ENCODE measurements around the gene EHD4. TPM values are rescaled to one million over a fixed set of nuclear protein-coding genes. Genes with fewer than 3 reads are reported as not detected.

EHD4 gene
- polyA plus RNA-seq, 1 of the 3 experiments (the other 2 are of a cell fraction) = 17.5 TPM

DNA sequence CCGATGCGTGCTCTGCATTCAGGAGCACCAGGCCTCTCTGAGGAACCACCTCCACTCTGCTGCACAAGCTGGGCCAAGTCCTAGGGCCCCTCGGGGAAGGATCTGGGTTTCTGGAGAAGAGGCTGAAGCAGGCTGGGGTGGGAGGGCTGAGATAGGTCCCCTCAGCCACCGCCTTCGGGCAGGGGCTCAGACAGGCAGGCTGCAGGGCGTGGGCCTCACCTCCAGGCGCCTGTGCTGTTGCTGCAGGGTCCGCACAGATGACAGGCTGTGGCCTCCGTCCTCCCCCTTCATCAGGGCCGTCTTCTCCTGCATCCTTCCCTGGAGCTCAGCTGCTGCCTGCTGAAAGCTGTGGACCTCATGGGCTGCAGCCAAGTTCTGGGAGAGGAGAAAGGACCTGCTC lies 118.5 kb downstream of the EHD4 start (continued):
- TF ChIP-seq POLR2AphosphoS5 (IDR thresholded peaks at IDR 0.05; ENCODE audit: low read depth, low read length) (no peak), JUND (IDR thresholded peaks at IDR 0.05) (no peak), CHD2 (IDR thresholded peaks at IDR 0.05; ENCODE audit: low read length, partially characterized antibody) (no peak), TAF1 (IDR thresholded peaks at IDR 0.05; ENCODE audit: borderline replicate concordance, low read depth, low read length) (no peak), MXI1 (IDR thresholded peaks at IDR 0.05; ENCODE audit: low read depth, low read length) (no peak), EZH2phosphoT487 (IDR thresholded peaks at IDR 0.05; ENCODE audit: borderline replicate concordance, low read depth) (no peak)
- TF ChIP-seq, protein P1, sequence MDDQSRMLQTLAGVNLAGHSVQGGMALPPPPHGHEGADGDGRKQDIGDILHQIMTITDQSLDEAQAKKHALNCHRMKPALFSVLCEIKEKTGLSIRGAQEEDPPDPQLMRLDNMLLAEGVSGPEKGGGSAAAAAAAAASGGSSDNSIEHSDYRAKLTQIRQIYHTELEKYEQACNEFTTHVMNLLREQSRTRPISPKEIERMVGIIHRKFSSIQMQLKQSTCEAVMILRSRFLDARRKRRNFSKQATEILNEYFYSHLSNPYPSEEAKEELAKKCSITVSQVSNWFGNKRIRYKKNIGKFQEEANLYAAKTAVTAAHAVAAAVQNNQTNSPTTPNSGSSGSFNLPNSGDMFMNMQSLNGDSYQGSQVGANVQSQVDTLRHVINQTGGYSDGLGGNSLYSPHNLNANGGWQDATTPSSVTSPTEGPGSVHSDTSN (IDR thresholded peaks at IDR 0.05) = no peak
- TF ChIP-seq, protein P2, sequence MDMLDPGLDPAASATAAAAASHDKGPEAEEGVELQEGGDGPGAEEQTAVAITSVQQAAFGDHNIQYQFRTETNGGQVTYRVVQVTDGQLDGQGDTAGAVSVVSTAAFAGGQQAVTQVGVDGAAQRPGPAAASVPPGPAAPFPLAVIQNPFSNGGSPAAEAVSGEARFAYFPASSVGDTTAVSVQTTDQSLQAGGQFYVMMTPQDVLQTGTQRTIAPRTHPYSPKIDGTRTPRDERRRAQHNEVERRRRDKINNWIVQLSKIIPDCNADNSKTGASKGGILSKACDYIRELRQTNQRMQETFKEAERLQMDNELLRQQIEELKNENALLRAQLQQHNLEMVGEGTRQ (IDR thresholded peaks at IDR 0.05; ENCODE audit: borderline replicate concordance, low read depth, low read length) = no peak

DNA sequence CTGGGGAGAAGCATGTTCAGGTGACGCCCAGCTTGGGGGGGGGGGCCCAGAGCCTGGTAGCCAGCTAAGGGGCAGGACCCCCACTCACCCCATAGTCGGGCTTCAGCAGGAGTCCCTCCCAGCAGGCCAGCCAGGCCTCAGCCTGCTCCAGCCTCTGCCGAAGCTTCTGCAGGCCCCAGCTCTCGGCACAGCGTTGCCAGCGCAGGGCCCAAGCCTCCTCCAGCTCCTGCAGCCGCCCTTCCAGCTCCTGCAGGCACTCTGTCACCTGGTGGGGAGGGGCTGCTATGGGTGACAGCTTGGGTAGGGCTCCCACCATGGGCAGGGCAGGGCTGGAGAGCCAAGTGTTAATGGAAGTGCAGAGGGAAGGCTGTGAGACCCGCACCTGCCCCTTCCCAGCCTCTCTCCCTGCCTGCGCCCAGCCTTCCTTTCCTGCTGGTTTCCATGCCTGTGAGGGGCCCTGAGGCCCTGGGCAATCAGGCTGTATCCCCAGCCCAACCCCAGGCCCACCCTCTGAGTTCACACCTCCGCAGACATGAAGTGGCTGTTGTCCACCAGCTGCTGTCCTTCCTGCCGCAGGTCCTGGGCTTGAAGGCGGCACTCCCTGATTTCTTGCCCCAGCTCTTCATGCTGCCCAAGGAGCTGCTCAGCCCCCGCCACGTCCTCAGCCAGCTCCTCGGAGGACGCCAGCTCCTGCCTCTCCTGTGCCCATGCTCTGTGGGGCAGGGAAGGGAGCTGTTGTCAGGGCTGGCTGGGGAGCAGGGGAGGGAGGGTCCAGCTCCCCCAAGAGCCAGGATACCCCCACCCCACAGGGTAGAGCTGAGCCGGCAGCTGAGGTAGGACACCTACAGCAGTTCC lies 119.4 kb downstream of the EHD4 start:
- CTCF ChIA-PET = interaction anchor here (1.1 kb wide), 2 partner anchors 13 to 249 kb away, joined by 4 read pairs; no protein-coding TSS in a partner anchor
- TF ChIP-seq SMC3 (IDR thresholded peaks at IDR 0.05; ENCODE audit: low read depth, low read length) (no peak), YY1 (IDR thresholded peaks at IDR 0.05; ENCODE audit: low read depth) (no peak)
- WGBS (ENCODE audit: low lambda C conversion rate) = 94% methylated on average over 9 of the region's 17 CpGs

DNA sequence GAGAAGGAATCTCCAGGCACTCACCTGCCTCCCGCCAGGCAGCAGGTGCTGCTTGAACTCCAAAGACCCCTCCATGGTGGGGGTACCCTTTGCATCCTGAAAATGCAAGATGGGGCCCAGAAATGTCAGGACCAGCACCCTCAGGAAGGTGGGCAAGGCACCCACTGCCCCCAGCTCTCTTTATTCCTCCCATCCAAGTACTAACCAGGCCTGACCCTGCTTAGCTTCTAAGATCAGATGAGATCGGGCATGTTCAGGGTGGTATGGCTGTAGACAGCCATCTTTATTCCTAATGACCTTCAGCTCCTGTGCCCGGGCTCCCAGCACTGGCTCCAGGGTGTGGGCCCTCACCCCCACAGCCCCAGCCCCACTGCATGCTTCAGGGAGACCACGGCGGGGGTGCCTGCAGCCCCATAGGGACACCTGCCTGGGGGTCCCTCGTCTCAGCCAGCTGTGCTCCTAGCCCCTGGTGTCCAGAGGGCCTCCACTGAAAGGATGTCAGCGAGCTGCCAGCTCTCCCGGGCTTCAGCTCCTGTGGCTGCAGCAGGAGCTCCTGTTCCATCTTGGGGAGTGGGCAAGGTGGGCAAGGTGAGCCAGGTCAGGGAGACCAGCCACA lies 120.5 kb downstream of the EHD4 start:
- DNase-seq = no peak
- no peaks in the 10 kb centered on the region for H3K9me3 ChIP-seq
- H3K27ac ChIP-seq (ENCODE audit: low read depth in 2 of 2, low read length in 1 of 2) = no peak overlapping the region
- no peaks in the 10 kb centered on the region for H3K79me2 ChIP-seq (ENCODE audit: insufficient read depth)
- H3K36me3 ChIP-seq (replicated peaks in 1 of 2; ENCODE audit: control insufficient read depth in 1 of 2, insufficient read depth in 2 of 2, low read length in 1 of 2) = peaks cover 0 to 8% of the 10 kb centered on the region in 2 experiments
- POLR2A ChIA-PET = interaction anchor here (1.2 kb wide), 1 partner anchor 43 kb away, joined by 3 read pairs; no protein-coding TSS in a partner anchor
- peaks cover 0 to 19% of the 10 kb centered on the region in 2 experiments; a peak in 1 of 4 replicates for H3K4me1 ChIP-seq (ENCODE audit: control insufficient read depth in 1 of 2, insufficient read depth in 2 of 2, low read depth in 1 of 2, low read length in 1 of 2)
- H3K4me2 ChIP-seq = no peak overlapping the region
- TF ChIP-seq TAF1 (IDR thresholded peaks at IDR 0.05; ENCODE audit: borderline replicate concordance, low read depth, low read length) (no peak), SIN3A (IDR thresholded peaks at IDR 0.05; ENCODE audit: borderline replicate concordance, low read depth, low read length) (no peak), NFIC (IDR thresholded peaks at IDR 0.05; ENCODE audit: borderline replicate concordance) (no peak)
- no peaks in the 10 kb centered on the region for H3K27me3 ChIP-seq (ENCODE audit: insufficient read depth)
- H3K9me2 ChIP-seq = no peaks in the 10 kb centered on the region
- H3K4me3 ChIP-seq (ENCODE audit: low read depth in 2 of 2, low read length in 1 of 2) = no peak overlapping the region
- H3K9ac ChIP-seq = no peak overlapping the region
- H4K20me1 ChIP-seq (ENCODE audit: insufficient read depth) = no peaks in the 10 kb centered on the region
- CTCF ChIA-PET = interaction anchor here (1.1 to 2.3 kb wide), 5 partner anchors 14 to 386 kb away, joined by 3 to 12 read pairs (median 4); partner anchors contain the start of gene MAPKBP1
- WGBS (ENCODE audit: low lambda C conversion rate) = 89% methylated on average over 4 of the region's 8 CpGs
- no peaks in the 10 kb centered on the region for H3F3A ChIP-seq (replicated peaks; ENCODE audit: insufficient read depth)
- no peak overlapping the region for H2AFZ ChIP-seq (ENCODE audit: low read depth)

More for the DNA sequence above, 119.4 kb downstream of the EHD4 start:
- Histone ChIP-seq H3K4me3 (ENCODE audit: low read depth in 2 of 2, low read length in 1 of 2) (no peak overlapping the region), H3K27ac (ENCODE audit: low read depth in 2 of 2, low read length in 1 of 2) (no peak overlapping the region), H3K4me1 (ENCODE audit: control insufficient read depth in 1 of 2, insufficient read depth in 2 of 2, low read depth in 1 of 2, low read length in 1 of 2) (peaks cover 0 to 19% of the 10 kb centered on the region in 2 experiments; a peak in 1 of 4 replicates), H3K79me2 (ENCODE audit: insufficient read depth) (no peaks in the 10 kb centered on the region), H3F3A (replicated peaks; ENCODE audit: insufficient read depth) (no peaks in the 10 kb centered on the region), H3K9me2 (no peaks in the 10 kb centered on the region), H3K9ac (no peak overlapping the region), H4K20me1 (ENCODE audit: insufficient read depth) (no peaks in the 10 kb centered on the region), H3K4me2 (no peak overlapping the region), H2AFZ (ENCODE audit: low read depth) (no peak overlapping the region), H3K36me3 (replicated peaks in 1 of 2; ENCODE audit: control insufficient read depth in 1 of 2, insufficient read depth in 2 of 2, low read length in 1 of 2) (peaks cover 0 to 2% of the 10 kb centered on the region in 2 experiments), H3K27me3 (ENCODE audit: insufficient read depth) (no peaks in the 10 kb centered on the region), H3K9me3 (no peaks in the 10 kb centered on the region)
- DNase-seq = no peak
- POLR2A ChIA-PET = interaction anchor here (1.2 to 1.4 kb wide), 2 partner anchors 9 to 42 kb away, joined by 3 to 6 read pairs; no protein-coding TSS in a partner anchor

Measured in SK-N-SH (cell line).